Activated T-cell treated with anti-CD3 and anti-CD28 coated beads for 24 hours (primary cell): Measurements from ENCODE around the gene EPS8L2.

Experiments used
- DNase-seq: peaks from one replicate; pipeline ENCODE4 v3.0.0-alpha.2; 2020; ENCODE audit warnings: low read depth

The EPS8L2 gene

GRCh38 chr11:763073-763463 lies 57.0 kb downstream of the EPS8L2 start:
- DNase-seq, result no peak

DNA sequence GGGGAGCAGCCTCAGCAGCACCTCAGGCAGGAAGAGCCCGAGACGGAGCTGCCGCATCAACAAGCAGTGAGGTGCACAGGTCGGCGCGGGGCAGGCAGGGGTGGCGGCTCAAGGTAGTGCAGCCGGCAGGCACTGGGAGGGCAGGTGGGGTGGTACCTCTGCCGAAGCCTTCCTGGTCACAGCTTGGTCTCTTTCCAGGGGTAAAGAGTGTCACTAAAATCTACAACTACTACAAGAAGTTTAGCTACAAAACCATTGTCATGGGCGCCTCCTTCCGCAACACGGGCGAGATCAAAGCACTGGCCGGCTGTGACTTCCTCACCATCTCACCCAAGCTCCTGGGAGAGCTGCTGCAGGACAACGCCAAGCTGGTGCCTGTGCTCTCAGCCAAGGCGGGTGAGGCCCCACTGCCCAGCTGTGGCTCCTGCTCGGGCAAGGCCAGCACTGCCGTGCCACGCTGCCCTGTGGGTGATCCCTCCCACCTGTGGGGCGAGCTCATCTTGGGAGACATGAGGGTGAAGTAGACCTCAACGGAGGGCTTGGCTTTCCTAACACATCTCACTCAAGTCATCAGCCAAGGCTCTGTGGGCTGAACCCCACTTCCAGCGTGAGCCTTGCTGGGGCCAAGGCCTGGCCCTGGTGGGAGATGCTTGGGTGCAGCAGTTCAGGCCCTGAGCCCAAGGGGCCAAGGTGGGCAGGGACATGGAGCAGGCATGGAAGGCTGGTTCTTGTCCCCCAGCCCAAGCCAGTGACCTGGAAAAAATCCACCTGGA lies 57.7 kb downstream of the EPS8L2 start:
- DNase-seq, result no peak

DNA sequence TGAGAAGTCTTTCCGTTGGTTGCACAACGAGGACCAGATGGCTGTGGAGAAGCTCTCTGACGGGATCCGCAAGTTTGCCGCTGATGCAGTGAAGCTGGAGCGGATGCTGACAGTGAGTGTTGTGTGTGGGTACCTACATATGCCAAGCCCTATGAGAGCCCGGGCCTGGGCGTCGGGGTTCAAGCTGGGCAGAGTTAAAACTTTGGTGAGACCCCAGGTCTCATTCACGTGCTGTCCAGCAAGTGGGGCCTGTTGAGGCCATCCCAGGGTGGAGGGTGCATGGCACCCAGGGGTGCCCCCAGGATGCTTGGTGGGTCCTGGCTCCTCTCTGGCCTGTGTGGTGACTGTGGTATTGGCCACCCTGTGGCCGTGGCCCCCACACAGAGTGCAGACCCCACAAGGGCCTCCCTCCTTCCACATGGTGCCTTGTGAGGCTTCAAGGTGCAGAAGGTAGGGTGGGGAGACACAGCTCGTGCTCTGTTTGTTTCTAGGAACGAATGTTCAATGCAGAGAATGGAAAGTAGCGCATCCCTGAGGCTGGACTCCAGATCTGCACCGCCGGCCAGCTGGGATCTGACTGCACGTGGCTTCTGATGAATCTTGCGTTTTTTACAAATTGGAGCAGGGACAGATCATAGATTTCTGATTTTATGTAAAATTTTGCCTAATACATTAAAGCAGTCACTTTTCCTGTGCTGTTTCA lies 58.4 kb downstream of the EPS8L2 start:
- no peak for DNase-seq

DNA sequence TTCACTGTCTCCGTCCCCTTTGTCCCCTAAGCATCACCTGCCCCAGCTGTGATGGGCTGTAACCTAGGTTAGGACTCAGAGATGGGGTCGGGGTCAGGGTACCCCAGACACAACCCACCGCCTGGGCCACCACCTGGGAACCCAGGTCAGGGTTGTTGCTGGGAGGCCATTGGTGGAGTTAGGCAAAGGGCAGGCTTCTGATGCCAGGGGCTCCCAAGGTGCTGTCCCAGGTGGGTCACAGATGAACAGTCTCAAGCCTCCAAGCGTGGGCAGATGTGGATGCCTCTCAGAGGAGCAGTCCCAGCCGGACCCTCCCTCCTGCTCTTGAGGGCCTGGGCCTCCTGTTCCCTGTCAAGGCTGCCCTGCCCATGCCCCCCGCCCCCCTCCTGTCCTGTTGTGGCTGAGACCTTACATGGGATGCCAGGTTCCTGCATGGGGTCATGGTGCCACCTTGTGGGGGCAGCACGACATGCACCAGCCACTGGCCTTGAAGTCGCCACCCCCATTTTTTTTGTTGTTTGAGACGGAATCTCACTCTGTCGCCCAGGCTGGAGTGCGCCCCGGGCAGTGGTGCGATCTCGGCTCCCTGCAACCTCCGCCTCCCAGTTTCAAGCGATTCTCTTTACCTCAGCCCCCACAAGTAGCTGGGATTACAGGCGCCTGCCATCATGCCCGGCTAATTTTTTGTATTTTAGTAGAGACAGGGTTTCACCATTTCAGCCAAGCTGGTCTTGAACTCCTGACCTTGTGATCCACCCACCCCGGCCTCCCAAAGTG lies 59.2 kb downstream of the EPS8L2 start:
- peak; percentile 50 for DNase-seq

GRCh38 chr11:765802-766091 lies 59.7 kb downstream of the EPS8L2 start:
- no peak for DNase-seq

- DNase-seq, result no peak
Observed at GRCh38 chr11:766106-766935, 60.3 kb downstream of the EPS8L2 start.

GRCh38 chr11:766936-767210 lies 60.8 kb downstream of the EPS8L2 start:
- DNase-seq, result no peak

DNA sequence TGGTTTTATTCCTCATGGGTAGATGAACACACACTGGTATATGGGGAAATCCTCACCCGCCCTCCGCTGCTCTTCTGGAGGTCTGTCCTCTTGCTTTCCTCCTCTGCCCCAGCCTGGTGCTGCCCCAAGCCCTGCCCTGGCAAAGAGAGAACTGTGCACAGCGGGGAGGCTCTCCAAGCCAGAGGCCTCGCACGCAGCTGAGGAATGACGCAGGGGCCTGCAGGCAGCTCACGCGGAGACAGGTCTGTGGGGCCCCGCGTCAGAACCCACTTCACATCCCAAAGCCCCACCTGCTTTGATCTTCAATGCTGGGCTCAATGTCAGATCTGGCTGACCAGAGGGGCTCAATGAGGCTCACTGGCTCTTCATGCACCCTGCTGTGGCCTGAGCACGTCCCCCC lies 61.2 kb downstream of the EPS8L2 start:
- DNase-seq, result no peak

DNA sequence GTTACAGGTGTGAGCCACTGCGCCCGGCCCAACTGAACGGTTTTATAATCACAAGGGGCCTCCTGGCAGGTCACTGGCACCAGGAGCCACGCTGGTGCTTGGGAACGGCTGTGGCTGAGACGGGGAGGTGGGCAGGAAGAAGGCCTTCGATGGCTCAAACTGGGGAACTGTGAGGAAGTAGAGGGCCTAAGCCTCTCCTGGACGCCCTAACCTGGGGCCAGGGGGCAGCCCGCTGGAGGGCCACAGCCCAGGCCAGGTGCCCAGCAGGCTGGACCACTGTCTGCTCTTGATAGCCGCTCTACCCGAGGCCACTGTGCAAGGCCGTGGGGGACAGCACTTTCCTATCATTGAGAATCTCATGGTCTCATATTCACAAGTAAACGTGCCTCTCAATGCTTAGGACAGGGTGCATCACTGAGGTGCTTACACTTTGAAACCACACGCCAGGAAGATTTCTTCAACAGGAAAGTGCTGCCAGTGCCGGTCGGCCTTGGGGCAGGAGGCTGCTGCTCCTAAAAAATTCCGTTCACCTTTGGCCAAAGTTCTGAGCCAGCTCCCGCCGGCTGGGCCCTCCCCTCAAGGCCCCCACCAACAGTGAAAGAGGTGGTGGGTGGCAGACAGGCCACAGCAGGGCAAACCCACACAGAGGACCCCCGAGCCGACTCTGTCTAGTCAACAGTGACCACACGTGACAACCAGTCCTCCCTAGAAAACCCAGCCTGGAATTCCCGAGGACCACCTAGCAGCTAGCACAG lies 64.0 kb downstream of the EPS8L2 start:
- DNase-seq, result no peak

DNA sequence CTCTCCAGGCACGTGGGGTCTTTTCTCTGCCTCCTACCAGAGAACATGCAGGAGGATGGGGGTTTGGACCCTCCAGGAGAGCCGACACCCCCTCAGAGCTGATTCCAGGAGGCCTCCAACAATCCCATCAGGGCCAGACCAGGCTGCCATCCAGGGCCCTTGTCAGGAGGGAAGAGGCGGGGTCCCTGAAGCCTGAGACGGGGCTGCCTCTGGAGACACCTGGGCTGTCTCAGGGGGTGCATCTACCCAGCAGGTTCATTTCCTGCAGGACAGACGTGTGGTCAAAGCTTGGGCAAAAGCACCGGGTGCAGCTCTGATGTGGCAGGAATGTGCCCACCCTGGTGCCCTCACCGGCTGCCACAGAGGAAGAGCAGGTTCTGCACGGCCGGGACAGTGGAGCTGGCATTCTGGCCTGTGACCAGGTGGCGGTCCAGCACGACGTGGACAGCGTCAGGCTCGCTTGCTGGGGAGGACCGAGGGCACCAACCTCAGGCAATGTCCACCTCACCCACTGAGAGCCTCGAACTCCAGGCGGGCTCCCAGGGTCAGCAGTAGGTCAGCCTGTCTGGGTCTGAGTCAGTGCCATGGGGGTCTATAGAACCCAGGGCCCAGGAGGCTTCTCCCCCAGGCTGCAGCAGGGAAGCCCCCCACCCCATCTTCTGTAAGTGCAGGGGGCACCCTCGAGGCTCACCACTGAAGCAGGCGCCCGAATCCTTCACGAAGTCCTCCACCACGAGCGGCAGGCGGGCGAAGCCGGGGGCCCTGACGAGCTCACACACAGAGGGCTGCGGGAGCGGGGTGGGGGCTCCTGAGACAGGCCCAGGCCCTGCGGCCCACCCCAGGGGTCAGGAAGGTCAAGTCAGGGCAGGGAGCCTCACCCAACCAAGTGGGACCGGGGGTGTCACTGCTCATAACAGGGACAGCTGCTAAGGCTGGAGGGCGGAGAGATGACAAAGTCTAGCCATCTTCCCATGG lies 64.9 kb downstream of the EPS8L2 start:
- DNase-seq, result no peak

DNA sequence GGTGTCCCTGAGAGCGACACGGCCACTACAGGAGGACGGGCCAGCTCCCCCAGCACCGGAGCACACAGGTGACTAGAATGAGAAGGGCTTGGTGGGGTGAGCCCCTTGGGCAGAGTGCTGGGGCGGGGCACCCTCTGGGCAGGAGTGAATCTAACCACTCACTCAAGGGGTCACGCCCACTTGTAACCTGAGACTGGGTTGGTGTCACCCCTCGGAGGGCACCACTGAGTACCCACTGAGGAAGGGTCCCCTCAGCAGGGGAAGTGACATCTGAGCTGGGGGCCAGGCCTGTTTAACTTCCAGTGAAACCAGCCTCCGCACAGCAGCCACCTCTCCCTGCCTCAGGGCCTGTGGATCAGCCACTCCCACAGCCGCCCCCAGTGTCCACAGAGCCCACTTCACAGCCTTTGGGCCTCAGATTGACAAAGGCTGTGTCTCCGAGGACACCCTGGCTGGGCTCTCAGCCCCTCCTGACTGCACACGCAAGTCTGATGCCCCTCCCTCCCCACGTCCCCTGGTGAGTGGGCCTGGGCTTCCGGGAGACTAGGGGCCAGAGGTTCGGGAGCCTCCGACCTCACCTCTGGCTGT lies 65.7 kb downstream of the EPS8L2 start:
- no peak for DNase-seq

DNA sequence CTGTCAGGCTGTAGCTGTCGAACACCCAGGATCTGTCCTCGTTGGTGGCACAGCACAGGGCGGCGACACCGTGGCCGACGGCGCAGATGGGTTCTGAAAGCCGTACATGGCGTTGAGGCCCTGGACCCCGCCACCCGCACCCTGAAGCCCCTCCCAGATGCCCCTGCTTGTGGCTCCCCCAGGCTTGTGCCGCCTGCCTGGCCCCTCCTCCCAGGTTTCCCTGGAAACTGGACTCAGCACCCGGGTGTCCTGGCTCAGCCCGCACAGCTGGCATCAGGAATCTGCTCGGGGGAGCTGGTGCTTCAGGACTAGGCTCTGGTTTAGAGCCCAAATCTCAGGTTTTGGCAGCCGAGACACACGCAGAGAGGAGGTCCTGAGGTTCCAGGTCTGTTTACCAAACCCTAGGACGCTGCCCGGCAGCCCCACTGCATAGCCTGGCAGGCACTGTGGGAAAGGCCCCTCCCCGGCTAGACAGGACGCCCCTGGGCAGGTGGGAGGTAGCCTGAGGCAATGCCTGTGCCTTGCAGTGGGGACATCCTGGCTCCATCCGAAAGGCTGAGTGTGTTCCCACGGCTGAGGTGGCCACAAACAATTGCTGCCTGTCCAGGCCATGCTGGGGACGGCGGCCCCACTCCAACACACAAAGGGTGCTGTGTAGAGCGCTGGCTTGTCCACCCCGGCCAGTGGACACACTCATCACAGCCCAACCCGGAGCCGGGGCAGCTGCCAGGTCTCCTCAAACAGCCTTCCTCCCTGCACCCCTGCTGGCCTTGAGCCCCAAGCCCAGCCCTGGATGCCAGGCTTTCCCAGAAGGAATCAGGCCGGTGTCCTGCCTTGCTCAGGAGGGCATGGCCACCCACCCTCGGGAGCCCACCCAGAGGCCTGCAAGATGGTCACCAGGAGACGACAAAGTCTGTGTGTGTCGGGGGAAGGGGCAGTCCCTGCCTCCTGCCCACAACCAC lies 66.7 kb downstream of the EPS8L2 start:
- no peak for DNase-seq

- DNase-seq, result no peak
Observed at GRCh38 chr11:773425-773824, 67.4 kb downstream of the EPS8L2 start.

GRCh38 chr11:773830-774229 lies 67.8 kb downstream of the EPS8L2 start:
- DNase-seq, result no peak

DNA sequence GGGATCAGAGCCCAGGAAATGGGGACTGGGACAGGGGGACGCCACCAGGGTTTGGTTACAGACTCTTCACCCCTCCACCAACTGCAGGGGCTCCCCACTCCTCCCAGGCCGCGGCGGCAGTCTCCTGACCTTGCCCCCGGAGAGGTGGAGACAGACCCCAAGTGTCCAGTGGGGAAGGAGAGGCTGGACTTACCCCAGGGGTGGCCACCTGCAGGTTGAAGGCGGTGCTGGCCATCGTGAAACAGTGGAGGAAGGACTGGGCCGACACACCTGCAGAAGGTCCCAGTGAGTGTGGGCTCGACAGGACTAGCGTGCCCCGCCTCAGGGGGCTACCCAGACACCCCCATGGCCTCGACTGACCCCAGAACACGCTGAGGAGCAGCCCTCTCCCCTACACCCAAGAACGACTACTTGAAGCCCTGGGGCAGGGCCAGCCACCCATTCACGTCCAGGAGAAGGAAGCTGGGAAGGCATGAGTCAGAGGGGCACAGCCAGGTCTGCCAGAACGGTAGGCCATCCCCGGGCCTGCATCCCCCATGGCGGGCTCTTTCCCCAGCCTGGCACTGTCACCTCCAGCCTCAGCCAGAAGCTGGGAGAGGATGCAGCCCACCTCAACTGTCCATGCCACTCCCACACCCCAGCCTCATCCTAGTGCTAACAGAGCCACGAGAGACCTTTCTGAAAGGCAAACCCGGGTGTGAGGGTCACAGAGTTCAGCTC lies 69.0 kb downstream of the EPS8L2 start:
- no peak for DNase-seq

DNA sequence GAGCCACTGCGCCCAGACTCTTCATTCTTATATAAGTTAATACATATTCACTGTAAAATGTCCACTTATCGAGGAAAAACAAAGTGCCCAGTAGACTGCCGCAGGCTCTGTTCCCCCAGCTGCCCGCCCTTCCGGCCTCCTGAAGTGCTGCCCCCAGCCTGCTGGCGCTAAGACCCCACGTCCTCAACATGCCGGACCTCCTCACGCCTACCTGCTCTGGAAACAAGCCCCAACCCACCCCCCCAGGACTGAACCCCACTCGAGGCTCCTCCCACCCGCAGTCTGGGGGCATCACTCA lies 70.2 kb downstream of the EPS8L2 start:
- DNase-seq, result no peak

- DNase-seq, result peak; percentile 13
Observed at GRCh38 chr11:776561-777287, 70.7 kb downstream of the EPS8L2 start.
